Upper lobe of left lung (tissue), 6 donors: ENCODE results near the gene ATP11A. TPM values are rescaled to one million over a fixed set of nuclear protein-coding genes. Genes with fewer than 3 reads are reported as not detected.

ENCODE experiments used
- ATAC-seq, 2 donors: fragments of 200-7000 bp; cut with Tn5 transposase; one replicate each; pipeline ENCODE4 v1.9.1; 2022; ENCODE audit warnings: mild to moderate bottlenecking in 2 of 2, moderate library complexity in 2 of 2; ENCODE audit not compliant: low FRiP score in 2 of 2
- DNase-seq, 2 donors: peaks; one replicate each; pipeline ENCODE4 v3.0.0-alpha.2; 2019 to 2020
- H3K27ac ChIP-seq, 4 donors: fragments of 200-600 bp; sonication (generic); one replicate each; pipeline ENCODE4 v1.5.1; 2016 to 2019
- H3K27me3 ChIP-seq, 4 donors: fragments of 200-600 bp; sonication (generic); one replicate each; pipeline ENCODE4 v1.5.1; 2017 to 2019
- H3K36me3 ChIP-seq, 4 donors: fragments of 200-600 bp; sonication (generic); one replicate each; pipeline ENCODE4 v1.5.1; 2016 to 2019
- H3K4me1 ChIP-seq, 4 donors: fragments of 200-600 bp; sonication (generic); one replicate each; pipeline ENCODE4 v1.5.1; 2018 to 2019
- H3K4me3 ChIP-seq, 4 donors: fragments of 200-600 bp; sonication (generic); one replicate each; pipeline ENCODE4 v1.5.1; 2017 to 2019; ENCODE audit warnings: mild to moderate bottlenecking in 2 of 4, moderate library complexity in 1 of 4
- H3K9me3 ChIP-seq, 4 donors: fragments of 200-600 bp; sonication (generic); one replicate each; pipeline ENCODE4 v1.5.1; 2018 to 2019
- EP300 ChIP-seq, 4 donors: sonication (generic); formaldehyde crosslinking; IDR thresholded peaks; one replicate each; pipeline ENCODE4 v1.5.1; 2017; ENCODE audit warnings: antibody characterized with exemption in 4 of 4, control low read depth in 2 of 4
- POLR2A ChIP-seq, 4 donors: fragments of 450-650 bp; IDR thresholded peaks; one replicate each; pipeline ENCODE4 v1.5.1; 2016 to 2017; ENCODE audit warnings: antibody characterized with exemption in 4 of 4, mild to moderate bottlenecking in 2 of 4
- POLR2AphosphoS5 ChIP-seq, 2 donors: sonication (generic); formaldehyde crosslinking; IDR thresholded peaks; one replicate each; pipeline ENCODE4 v1.5.1; 2017; ENCODE audit warnings: antibody characterized with exemption in 2 of 2
- WGBS, 2 donors: methylation state at CpG; one replicate each; pipeline ENCODE4 v1.1.5; 2017 to 2018; 5-methylcytosine and 5-hydroxymethylcytosine counted together
- total RNA-seq, 6 donors: library from RNA; depleted of rRNA in 4 of 6; stranded (reverse); fragments of >200 nt in 4 of 6; gene quantifications; one replicate each; pipeline versions ENCODE4 v1.1.0 to v1.2.1, GENCODE V29; 2016 to 2021
- TF ChIP-seq, protein P1 (sequence below), 6 experiments: fragments of 450-650 bp in 4 of 6; fragments of 200-600 bp in 2 of 6; sonication (generic) in 2 of 6; IDR thresholded peaks; one replicate each; pipeline ENCODE4 v1.5.1; 2016 to 2019; ENCODE audit warnings: antibody characterized with exemption in 6 of 6
- donor health status: DM: no; HTN: no; CAD: no; lungs with moderate emphysema.
- donor health status: DM: no; HTN: yes; CAD: no; lungs with severe emphysema.

Gene ATP11A
- total RNA-seq, 6 donors from 2014 or later: 159 to 285 (median 260) TPM

DNA sequence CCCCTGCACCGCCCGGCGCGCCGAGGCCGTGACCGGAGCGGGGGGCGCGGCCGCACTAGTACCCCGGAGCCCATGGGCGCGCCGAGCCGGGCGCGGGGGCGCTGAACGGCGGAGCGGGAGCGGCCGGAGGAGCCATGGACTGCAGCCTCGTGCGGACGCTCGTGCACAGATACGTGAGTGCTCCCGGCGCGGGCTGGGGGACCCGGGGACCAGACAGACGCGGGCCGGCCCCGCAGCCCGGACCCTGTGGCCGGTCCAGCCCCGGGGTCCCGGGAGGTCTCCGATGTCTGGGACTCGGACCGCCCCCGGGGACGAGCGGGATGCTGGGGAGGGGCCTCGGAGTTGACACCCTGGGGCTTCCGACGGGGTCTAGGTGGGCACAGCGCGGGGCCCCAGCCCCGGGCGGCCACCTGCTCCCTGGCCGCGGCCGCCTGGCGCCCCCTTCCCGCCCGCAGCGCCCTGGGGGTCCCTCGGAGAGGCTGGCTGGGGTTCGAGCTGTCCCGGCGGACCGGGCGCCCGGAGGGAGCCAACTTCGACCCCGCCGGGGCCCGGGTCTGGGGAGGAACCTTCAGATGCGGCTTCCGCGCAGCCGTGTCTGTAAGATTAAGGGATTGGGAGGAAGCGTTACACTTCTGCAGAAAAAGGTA lies 568 bp downstream of the ATP11A start:
- no peak for DNase-seq
- Histone ChIP-seq H3K4me3 (peak overlapping the region; percentile 85 to 99 (median 92)), H3K9me3 (no peaks in the 10 kb centered on the region), H3K4me1 (peaks cover 43 to 72% (median 58%) of the 10 kb centered on the region in 4 donors), H3K36me3 (no peaks in the 10 kb centered on the region), H3K27me3 (no peaks in the 10 kb centered on the region), H3K27ac (peak overlapping the region; percentile 98 to 99 (median 98))
- WGBS, 2 donors: 0 to 1% methylated on average over 10 to 18 of the region's 77 CpGs
- peak in 1 of 2 donors; percentile 9 for ATAC-seq
- TF ChIP-seq POLR2AphosphoS5 (IDR thresholded peaks at IDR 0.05): no peak
- no peak for TF ChIP-seq POLR2A (IDR thresholded peaks at IDR 0.05)
- TF ChIP-seq EP300 (IDR thresholded peaks at IDR 0.05): no peak
- TF ChIP-seq, protein P1, sequence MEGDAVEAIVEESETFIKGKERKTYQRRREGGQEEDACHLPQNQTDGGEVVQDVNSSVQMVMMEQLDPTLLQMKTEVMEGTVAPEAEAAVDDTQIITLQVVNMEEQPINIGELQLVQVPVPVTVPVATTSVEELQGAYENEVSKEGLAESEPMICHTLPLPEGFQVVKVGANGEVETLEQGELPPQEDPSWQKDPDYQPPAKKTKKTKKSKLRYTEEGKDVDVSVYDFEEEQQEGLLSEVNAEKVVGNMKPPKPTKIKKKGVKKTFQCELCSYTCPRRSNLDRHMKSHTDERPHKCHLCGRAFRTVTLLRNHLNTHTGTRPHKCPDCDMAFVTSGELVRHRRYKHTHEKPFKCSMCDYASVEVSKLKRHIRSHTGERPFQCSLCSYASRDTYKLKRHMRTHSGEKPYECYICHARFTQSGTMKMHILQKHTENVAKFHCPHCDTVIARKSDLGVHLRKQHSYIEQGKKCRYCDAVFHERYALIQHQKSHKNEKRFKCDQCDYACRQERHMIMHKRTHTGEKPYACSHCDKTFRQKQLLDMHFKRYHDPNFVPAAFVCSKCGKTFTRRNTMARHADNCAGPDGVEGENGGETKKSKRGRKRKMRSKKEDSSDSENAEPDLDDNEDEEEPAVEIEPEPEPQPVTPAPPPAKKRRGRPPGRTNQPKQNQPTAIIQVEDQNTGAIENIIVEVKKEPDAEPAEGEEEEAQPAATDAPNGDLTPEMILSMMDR (IDR thresholded peaks at IDR 0.05): no peak

DNA sequence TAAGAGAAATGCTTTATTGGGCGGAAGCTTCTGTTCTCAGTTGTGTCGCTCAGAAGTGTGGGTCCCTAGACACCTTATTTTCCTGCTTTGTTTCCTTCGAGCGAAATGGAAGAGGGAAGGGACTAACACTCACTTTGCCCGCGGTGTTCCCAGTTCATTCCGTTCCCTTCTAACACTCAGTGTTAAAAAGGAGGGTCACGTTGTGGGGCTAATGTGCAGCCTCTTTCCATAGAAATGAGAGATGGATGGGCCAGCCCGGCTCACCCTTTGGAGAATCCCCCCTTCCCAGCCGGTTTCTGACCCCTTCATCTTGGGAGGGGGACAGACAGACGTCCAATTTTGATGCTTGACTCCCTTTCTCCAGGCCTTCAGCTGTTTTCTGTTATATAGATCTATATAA lies 2.3 kb downstream of the ATP11A start:
- no peak for ATAC-seq
- Histone ChIP-seq H3K36me3 (peaks cover 0 to 4% (median 2%) of the 10 kb centered on the region in 4 donors), H3K27ac (peak overlapping the region; percentile 98 to 99 (median 98)), H3K9me3 (no peaks in the 10 kb centered on the region), H3K27me3 (no peaks in the 10 kb centered on the region), H3K4me3 (peak overlapping the region in 3 of 4 donors; percentile 85 to 99 (median 94)), H3K4me1 (peaks cover 43 to 68% (median 56%) of the 10 kb centered on the region in 4 donors)
- TF ChIP-seq POLR2AphosphoS5 (IDR thresholded peaks at IDR 0.05): no peak
- TF ChIP-seq, protein P1 (IDR thresholded peaks at IDR 0.05): no peak
- no peak for TF ChIP-seq EP300 (IDR thresholded peaks at IDR 0.05)
- no peak for TF ChIP-seq POLR2A (IDR thresholded peaks at IDR 0.05)
- WGBS, 2 donors: 61 to 66% methylated on average over 11 of the region's 11 CpGs
- DNase-seq: no peak

DNA sequence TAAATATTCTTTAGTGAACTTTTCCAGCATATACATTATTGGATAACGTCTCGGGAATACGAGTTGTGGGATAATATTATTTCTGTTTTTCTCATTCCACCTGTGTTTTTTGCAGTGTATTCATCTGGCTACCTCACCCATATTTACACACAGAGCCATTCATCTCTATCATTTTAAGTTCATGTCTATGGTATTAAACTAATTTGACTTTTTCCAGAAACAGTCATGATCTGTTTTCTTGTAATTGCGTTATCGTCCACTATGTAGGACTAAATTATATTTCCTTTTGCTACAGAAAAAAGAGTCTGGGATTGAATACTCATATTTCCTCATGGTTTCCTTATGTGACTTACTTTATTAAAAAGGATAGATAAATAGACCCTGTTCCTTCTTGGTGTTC lies 2.7 kb downstream of the ATP11A start:
- DNase-seq (no peak), ATAC-seq (no peak)
- WGBS, 2 donors: 69 to 79% methylated on average over 5 of the region's 5 CpGs
- Histone ChIP-seq H3K36me3 (peaks cover 0 to 4% (median 2%) of the 10 kb centered on the region in 4 donors), H3K27ac (peak overlapping the region; percentile 74 to 99 (median 98)), H3K9me3 (no peaks in the 10 kb centered on the region), H3K4me1 (peaks cover 43 to 71% (median 56%) of the 10 kb centered on the region in 4 donors), H3K4me3 (peak overlapping the region in 3 of 4 donors; percentile 85 to 99 (median 94)), H3K27me3 (no peaks in the 10 kb centered on the region)
- TF ChIP-seq, protein P1 (IDR thresholded peaks at IDR 0.05): no peak
- TF ChIP-seq POLR2A (IDR thresholded peaks at IDR 0.05) (no peak), POLR2AphosphoS5 (IDR thresholded peaks at IDR 0.05) (no peak), EP300 (IDR thresholded peaks at IDR 0.05) (no peak)

DNA sequence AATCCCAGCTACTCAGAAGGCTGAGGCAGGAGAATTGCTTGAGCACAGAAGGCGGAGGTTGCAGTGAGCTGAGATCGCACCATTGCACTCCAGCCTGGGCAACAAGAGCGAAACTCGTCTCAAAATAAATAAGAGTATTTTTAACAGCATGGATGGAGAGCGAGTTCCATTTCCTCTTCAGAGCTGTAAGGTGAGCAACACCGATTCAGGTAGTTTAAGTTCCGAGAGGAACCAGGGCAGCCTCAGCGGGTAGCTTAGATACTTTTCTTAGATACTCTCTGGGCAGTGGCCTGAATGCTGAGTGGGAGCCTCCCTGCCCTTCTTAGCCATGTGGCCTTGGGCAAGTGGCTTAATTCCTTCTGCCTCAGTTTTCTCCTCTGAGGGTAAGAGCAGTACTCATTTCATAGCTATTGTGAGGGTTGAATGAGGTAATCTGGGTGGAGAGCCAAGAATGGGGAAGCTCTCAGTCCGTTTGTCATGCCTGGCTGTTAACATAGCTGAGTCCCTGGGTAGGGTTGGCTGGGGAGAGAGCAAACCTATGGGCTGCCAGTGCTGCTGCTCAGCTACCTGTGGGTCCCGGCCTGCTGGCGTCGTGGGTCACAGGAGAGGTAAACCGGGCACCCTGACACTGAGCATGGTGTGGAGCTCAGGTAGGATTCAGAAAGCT lies 4.1 kb downstream of the ATP11A start:
- Histone ChIP-seq H3K4me3 (peak overlapping the region in 1 of 4 donors; percentile 99), H3K36me3 (peaks cover 0 to 4% (median 2%) of the 10 kb centered on the region in 4 donors), H3K9me3 (no peaks in the 10 kb centered on the region), H3K27me3 (no peaks in the 10 kb centered on the region), H3K27ac (peak overlapping the region; percentile 74 to 99 (median 98)), H3K4me1 (peaks cover 29 to 64% (median 46%) of the 10 kb centered on the region in 4 donors)
- ATAC-seq: peak; percentile 64 to 78
- WGBS, 2 donors: 66 to 74% methylated on average over 10 to 13 of the region's 13 CpGs
- peak; percentile 55 to 83 for DNase-seq
- TF ChIP-seq EP300 (IDR thresholded peaks at IDR 0.05) (peak in 1 of 4 donors; percentile 30), POLR2A (IDR thresholded peaks at IDR 0.05) (peak in 2 of 4 donors; percentile 29 to 70), POLR2AphosphoS5 (IDR thresholded peaks at IDR 0.05) (peak; percentile 46 to 55)
- TF ChIP-seq, protein P1 (IDR thresholded peaks at IDR 0.05): no peak
